SU-DHL-6 (cell line): Measurements from ENCODE around the gene DNAAF8.

ENCODE experiments used
- EZH2phosphoT487 ChIP-seq: fragments of 200-600 bp; sonication (generic), shearing (Covaris generic); conservative IDR thresholded peaks from 2 replicates; pipeline ENCODE4 v1.6.1; 2018; ENCODE audit warnings: mild to moderate bottlenecking, antibody characterized with exemption, low read length, moderate library complexity, mixed read lengths
- TF ChIP-seq, protein P1 (sequence below): fragments of 200-600 bp; sonication (generic); IDR thresholded peaks from one replicate; pipeline ENCODE4 v1.5.1; 2017; ENCODE audit warnings: antibody characterized with exemption, mild to moderate bottlenecking, low read length, moderate library complexity; ENCODE audit not compliant: insufficient read depth, poor library complexity, severe bottlenecking

DNA sequence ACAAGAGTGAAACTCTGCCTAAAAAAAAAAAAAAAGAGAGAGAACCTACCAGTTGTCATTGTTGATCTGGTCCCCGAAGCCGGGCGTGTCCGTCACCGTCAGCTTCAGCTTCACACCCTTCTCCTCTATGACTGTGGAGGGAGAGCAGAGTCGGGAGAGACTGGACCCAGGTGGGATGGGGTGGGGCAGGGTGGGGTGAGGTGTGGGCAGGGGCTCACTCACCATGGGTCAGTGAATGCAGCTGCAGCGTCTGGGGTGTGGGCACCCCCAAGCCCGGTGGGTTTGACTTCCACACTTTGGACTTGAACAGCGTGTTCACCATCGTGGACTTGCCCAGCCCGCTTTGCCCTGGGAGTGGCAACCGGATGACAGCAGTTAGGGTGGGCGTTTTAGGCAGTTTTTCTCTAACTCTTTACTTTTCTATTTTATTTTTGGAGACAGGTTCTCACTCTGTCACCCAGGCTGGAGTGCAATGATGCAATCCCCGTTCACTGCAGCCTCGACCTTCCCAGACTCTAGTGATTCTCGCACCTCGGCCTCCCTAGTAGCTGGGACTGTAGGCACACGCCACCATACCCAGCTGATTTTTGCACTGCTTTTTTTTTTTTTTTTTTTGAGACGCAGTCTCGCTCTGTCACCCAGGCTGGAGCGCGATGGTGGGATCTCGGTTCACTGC is 51.6 kb downstream of the DNAAF8 start:
- TF ChIP-seq, protein P1, sequence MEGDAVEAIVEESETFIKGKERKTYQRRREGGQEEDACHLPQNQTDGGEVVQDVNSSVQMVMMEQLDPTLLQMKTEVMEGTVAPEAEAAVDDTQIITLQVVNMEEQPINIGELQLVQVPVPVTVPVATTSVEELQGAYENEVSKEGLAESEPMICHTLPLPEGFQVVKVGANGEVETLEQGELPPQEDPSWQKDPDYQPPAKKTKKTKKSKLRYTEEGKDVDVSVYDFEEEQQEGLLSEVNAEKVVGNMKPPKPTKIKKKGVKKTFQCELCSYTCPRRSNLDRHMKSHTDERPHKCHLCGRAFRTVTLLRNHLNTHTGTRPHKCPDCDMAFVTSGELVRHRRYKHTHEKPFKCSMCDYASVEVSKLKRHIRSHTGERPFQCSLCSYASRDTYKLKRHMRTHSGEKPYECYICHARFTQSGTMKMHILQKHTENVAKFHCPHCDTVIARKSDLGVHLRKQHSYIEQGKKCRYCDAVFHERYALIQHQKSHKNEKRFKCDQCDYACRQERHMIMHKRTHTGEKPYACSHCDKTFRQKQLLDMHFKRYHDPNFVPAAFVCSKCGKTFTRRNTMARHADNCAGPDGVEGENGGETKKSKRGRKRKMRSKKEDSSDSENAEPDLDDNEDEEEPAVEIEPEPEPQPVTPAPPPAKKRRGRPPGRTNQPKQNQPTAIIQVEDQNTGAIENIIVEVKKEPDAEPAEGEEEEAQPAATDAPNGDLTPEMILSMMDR = no peak
- TF ChIP-seq EZH2phosphoT487 = no peak
